ENCODE measurements around the gene RAB10.

- TF ChIP-seq CTCF (IDR thresholded peaks at IDR 0.05): no peak
- TF ChIP-seq POLR2A (IDR thresholded peaks at IDR 0.05): no peak
- TF ChIP-seq EP300 (IDR thresholded peaks at IDR 0.05): no peak
- TF ChIP-seq POLR2AphosphoS5 (IDR thresholded peaks at IDR 0.05): no peak
These were observed 55.5 kb downstream of the RAB10 start for GRCh38 chr2:26089337-26089736.
